ENCODE measurements around the gene CORO2A.
"Not testable (repeated sequence)": the region's sequence is repeated elsewhere in the genome, so short reads cannot be mapped to it uniquely, and the experiment has no call there.

CORO2A gene

GRCh38 chr9:98142182-98142907, 50.1 kb downstream of the CORO2A start:
- no peak for DNase-seq (ENCODE audit: low spot score)

DNA sequence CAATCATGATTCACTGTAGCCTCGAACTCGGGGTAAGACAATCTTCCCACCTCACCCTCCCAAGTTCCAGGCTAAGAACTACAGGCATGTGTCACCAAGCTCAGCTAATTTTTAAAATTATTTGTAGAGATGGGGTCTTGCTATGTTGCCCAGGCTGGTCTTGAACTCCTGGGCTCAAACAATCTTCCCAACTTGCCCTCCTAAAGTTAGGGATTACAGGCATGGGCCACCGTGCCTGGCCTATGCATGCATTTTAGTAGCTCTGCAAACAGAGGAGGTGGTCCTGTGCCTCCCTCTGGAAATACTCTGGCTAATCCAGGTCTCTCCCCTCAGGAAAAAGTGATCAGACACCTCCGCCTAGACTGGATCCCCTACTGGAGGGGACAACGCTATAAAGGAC, 51.9 kb downstream of the CORO2A start:
- no peak for DNase-seq (ENCODE audit: low spot score)

DNA sequence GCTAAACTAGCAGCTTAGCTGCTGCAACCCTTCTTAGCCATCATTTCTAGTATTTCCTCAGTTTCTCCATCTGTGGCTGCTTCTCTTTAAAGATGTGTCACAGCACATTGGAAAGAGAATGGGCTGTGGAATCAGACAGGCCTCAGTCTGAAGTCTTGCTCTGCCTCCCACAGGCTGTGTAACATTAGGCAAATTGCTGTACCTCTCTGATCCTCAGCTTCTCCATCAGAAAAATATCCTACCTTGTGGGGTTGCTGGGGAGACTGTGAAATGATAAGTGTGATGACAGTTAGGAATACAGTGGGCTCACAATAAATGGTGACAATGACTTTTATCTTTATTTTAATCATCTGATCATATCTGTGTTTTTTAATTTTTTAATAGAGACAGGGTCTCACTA, 55.9 kb downstream of the CORO2A start:
- DNase-seq (ENCODE audit: low spot score) = no peak

DNA sequence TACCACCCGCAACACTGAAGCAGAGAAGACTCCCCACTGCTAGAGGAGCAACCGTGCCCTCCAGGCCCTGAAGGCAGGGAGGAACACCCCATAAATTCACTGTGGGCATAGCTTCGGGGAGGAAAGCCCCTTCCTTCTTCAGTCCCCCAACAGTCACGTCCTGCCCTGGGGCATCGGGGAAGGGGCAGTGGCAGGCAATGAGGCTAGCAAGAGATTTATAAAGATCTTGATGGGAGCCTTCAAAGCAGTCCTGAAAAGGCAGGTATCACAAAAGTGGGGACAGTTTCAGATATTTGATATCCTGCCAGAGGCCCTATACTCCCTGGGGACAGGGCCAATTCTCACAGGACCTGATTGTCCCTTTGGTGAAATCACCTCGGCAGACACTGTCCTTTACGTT, 56.5 kb downstream of the CORO2A start:
- peak; percentile 2 for DNase-seq (ENCODE audit: low spot score)

DNA sequence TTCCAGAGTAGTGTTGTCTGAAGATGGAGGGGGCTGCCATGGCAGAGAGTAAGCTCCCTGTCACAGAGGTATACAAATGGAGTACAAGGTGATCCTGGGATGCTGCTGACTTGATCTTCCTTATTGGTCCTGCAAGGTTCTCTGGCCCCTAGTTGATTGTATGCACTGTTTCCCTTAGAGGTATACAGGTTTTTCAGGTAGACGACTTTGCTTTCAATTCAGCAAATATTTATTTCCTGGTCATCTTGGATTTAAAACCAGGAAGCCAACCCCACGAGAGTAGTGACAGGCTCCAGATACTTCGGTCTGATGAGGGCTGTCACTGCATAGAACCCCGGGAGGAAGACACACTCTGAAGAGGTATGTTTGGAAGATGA, 56.9 kb downstream of the CORO2A start:
- DNase-seq (ENCODE audit: low spot score) = no peak

DNA sequence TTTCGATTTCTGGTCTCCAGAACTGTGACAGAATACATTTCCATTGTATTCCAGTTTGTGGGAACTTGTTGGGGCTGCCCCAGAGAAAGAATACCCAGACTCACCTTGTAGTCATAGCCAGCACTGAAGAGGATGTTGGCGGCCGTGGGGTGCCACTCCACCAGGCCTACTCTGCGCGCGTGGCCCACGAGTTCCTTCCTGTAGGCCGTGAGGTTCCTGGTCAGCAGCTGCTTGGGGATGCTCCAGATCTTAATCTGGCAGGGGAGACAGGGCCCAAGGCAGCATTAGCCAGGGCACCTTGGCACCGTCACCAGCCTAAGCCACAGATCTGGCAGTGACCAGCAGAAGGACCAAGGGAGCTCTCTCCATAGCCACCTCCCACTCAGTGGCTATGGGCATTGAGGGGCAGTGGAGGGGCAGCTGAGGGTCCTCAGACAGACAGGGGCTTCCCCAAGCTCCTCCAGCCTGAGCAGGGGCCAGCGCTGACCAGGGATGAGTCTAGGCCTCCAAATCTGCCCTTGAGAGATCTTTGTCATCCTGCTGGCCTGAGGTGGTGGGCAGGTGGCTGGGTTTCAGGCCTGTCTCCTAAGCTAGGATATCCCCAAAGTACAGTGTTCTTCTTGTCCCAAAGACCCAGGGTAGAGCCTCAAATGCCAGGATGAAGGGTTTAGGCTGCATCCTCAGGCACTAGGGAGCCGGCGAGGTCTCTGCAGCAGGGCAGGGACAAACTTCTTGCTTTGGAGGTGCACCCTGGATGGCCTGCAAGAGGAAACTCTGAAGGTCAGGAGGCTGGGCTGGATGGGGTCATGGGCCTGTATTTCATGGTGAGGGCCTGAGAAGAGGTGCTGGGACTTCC, 57.5 kb downstream of the CORO2A start:
- no peak for DNase-seq (ENCODE audit: low spot score)

DNA sequence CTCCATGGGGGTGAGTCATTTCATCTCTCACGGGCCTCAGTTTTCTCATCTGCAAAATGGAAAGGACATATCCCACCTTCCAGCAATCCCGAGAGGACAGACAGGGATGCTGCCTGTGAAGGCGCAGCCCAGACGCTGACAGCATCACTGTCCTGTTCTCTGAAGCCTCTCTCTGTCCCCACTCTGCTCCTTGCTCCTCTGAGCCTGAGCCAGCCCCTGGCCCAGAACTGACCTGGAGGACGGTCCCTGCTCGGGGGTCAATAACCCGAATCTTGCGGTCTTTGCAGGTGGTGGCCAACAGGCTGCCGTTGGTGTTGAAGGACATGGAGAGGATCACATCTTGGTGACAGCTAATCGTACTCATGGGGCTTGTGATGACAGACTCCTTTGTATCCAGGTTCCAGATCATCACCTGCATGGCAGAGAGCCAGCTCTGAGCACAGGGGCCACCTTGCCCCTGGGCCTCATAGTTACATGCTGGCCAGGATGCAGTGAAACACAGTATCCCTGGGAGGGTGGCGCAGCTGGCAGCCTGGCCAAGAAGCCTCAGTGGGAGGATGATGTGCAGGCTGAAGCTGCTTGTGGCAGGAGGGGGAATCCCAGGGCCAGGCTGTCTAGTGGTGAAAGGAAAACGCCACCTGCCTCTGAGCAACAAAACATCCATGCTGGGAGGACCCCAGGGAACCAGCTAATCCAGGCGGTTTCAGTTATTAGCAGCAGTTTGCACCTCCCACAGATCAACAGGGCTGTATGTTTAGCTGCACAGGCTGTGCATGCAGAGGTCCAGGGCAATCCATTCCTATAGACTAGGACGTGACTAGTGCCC, 59.4 kb downstream of the CORO2A start:
- DNase-seq (ENCODE audit: low spot score) = no peak

DNA sequence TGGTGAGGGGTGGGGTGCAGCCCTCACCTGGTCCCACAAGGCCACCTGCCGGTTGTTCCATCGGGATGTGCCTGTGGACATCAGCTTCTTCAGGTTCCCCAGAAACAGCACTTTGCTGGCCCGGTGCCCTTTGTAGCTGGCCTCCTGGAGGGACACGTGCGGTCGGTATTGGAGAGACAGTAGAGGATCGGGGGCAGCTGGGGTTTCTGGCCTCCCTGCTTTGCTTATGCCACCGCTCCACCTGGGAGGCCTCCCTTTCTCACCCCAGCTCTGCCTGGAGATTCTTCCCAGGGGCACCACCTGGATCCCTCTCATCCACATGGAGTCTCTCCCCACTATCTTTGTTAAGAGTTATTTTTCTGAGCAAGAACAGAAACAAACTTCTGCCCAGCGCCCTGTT, 60.3 kb downstream of the CORO2A start:
- no peak for DNase-seq (ENCODE audit: low spot score)

DNA sequence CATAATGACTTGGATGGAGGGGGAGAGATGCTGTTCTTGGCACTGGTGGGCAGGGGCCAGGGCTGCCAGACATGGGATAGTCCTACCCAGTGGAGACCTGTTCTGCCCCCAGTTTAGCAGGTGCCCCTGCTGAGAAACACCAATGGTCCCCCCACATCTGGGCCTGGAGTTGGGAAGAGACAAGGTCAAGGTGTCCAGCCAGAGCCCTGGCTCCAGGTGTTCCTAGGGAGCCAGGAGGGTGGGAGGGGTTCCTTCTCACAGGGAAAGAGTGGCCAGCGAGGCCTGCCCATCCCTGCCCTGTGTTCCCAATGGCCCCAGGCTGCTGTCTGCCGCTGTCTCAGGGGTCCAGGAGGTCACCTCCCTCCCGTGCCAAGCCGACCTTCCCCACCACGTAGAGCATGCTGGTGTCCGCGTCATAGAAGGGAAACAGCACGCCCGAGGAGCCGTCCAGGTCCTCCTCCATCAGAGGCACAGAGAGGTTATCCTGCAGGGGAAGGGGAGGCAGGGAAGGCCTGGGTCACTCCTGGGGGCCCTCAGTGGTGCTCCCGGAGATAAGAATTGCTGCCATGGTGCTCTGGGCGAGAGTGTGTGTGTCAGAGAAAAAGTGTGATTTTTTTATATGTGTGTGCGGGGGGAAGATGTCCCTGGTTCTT, 61.7 kb downstream of the CORO2A start:
- no peak for DNase-seq (ENCODE audit: low spot score)

- not testable (repeated sequence) for DNase-seq (ENCODE audit: low spot score)
These were observed 62.4 kb downstream of the CORO2A start for GRCh38 chr9:98130060-98130459.

- DNase-seq (ENCODE audit: low spot score) = no peak
These were observed 63.0 kb downstream of the CORO2A start for GRCh38 chr9:98129451-98129881.

- DNase-seq (ENCODE audit: low spot score) = no peak
These were observed 64.1 kb downstream of the CORO2A start for GRCh38 chr9:98128316-98128715.

GRCh38 chr9:98127226-98127625, 65.2 kb downstream of the CORO2A start:
- no peak for DNase-seq (ENCODE audit: low spot score)

DNA sequence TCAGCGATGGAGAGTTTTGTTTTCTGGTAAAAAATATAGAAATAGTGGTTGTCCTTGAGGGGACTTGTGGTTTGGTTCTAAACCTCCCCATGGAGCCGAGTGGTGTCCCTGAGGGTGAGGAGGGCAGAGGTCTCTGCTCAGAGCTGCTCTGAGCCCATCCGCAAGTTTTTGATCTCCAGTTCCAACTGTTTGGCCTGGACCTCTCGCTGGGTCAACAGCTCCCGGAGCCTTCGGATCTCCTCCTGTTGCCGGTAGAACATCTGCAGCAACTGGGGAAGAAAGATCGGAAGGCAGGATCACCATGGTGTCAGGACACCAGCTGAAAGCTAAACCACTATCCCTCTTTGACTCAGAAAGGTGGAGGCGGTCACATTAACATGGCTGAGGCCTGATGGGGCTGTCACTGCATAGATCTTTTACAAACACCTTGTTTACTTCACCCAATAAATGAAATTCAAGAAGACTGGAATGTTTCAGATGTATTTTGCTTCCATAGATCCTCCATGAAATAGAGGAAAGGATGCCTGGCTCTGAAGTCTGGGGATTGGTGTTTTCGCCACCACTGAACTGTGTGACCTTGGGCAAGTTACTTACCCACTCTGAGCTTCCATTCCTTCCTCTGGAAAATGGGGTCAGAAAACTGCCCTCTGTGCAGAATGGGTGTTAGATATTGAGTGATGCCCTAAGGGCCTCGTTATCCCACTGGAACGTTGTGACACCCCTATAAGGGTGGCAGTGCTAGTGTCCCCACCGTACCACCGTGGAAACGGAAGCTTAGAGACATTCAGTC, 67.6 kb downstream of the CORO2A start:
- DNase-seq (ENCODE audit: low spot score) = no peak

GRCh38 chr9:98124091-98124490, 68.3 kb downstream of the CORO2A start:
- DNase-seq (ENCODE audit: low spot score) = not testable (repeated sequence)

DNA sequence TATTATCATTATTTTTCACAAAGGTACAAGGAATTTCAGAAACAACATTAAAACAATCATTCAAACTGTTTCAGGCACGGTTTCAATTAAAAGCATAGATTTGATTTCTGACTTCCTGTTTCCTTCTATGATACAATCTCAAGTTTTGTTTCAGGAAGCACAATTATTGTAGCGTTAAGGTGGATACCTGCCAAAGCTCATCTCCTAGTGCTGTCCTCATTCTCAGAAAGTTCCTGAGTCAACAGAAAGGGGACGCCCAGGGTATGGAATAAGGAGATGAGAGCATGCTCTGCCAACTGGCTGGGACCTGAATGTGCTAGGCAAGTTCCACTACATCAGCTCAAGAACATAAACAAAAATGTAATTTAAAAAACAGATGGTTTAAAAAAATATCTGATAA, 71.4 kb downstream of the CORO2A start:
- DNase-seq (ENCODE audit: low spot score) = peak; percentile 39

- no peak for DNase-seq (ENCODE audit: low spot score)
These were observed 72.0 kb downstream of the CORO2A start for GRCh38 chr9:98120476-98120875.

- DNase-seq (ENCODE audit: low spot score) = peak; percentile 93
These were observed 73.5 kb downstream of the CORO2A start, which contains the start of gene TRIM14 for GRCh38 chr9:98118640-98119601. TRIM14 (minus strand) TSS chr9:98119222; CDS start chr9:98119188, 34 bp downstream.

- peak; percentile 32 for DNase-seq (ENCODE audit: low spot score)
These were observed 74.3 kb downstream of the CORO2A start for GRCh38 chr9:98117984-98118639.
